DND-41 (cell line): ENCODE results near the gene ZFP2.

Source experiments
- CTCF ChIP-seq: IDR thresholded peaks from 2 replicates; pipeline ENCODE4 v1.5.1; 2012; ENCODE audit warnings: borderline replicate concordance, low read length, moderate library complexity, mild to moderate bottlenecking; ENCODE audit not compliant: poor library complexity, severe bottlenecking; ENCODE audit errors: extremely low read depth
- EZH2 ChIP-seq: IDR thresholded peaks from 3 replicates; pipeline ENCODE4 v1.6.1; 2012; ENCODE audit warnings: borderline replicate concordance, low read depth, mild to moderate bottlenecking, moderate library complexity, low read length, inconsistent platforms; ENCODE audit not compliant: severe bottlenecking

DNA sequence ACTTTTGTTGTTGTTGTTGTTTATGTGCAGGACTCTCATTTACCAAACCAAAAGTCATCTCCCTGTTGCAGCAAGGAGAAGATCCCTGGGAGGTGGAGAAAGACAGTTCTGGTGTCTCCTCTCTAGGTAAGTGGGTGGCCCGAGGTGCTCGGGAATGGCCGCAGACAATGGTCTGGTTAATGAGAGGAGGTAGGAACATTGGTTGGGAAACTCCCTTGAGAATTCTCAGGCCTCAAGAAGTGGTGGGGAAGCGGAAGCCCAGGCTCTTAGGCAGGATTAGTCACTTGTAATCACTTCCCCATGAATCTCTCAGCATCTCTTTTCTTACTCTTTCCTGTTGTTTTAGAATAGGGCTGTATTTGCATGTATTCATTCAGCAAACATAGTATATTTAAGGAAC is 28.8 kb upstream of the ZFP2 start:
- no peak for TF ChIP-seq CTCF
- no peak for TF ChIP-seq EZH2
